Astrocyte (in vitro differentiated cells and primary cell): ENCODE data around the gene RAB35.

Experiments used
- EZH2 ChIP-seq: IDR thresholded peaks from 2 replicates; pipeline ENCODE4 v1.6.1; 2012; ENCODE audit warnings: mild to moderate bottlenecking, low read length, inconsistent platforms; ENCODE audit not compliant: insufficient read depth
- TF ChIP-seq, protein P1 (sequence below): IDR thresholded peaks from 2 replicates; pipeline ENCODE4 v1.5.1; 2011; ENCODE audit warnings: low read depth, mild to moderate bottlenecking, inconsistent platforms, low read length, moderate library complexity; ENCODE audit not compliant: insufficient read depth

GRCh38 chr12:120051535-120051934, 65.0 kb downstream of the RAB35 start:
- TF ChIP-seq, protein P1, sequence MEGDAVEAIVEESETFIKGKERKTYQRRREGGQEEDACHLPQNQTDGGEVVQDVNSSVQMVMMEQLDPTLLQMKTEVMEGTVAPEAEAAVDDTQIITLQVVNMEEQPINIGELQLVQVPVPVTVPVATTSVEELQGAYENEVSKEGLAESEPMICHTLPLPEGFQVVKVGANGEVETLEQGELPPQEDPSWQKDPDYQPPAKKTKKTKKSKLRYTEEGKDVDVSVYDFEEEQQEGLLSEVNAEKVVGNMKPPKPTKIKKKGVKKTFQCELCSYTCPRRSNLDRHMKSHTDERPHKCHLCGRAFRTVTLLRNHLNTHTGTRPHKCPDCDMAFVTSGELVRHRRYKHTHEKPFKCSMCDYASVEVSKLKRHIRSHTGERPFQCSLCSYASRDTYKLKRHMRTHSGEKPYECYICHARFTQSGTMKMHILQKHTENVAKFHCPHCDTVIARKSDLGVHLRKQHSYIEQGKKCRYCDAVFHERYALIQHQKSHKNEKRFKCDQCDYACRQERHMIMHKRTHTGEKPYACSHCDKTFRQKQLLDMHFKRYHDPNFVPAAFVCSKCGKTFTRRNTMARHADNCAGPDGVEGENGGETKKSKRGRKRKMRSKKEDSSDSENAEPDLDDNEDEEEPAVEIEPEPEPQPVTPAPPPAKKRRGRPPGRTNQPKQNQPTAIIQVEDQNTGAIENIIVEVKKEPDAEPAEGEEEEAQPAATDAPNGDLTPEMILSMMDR = no peak
- TF ChIP-seq EZH2 = no peak
